KMS-11 (cell line): Measurements from ENCODE around the gene CSNK1G3.
"Not testable (repeated sequence)": the region's sequence is repeated elsewhere in the genome, so short reads cannot be mapped to it uniquely, and the experiment has no call there.

Experiments
- H2AFZ ChIP-seq: fragments of 200-600 bp; sonication (generic); 2 replicates; pipeline ENCODE4 v1.6.1; 2016; ENCODE audit warnings: antibody characterized with exemption, mixed run types, low read depth
- H3K27ac ChIP-seq: fragments of 200-600 bp; sonication (generic); 2 replicates; pipeline ENCODE4 v1.6.1; 2016; ENCODE audit warnings: mild to moderate bottlenecking, mixed run types
- H3K27me3 ChIP-seq: fragments of 200-600 bp; sonication (generic); 2 replicates; pipeline ENCODE4 v1.6.1; 2017; ENCODE audit warnings: mild to moderate bottlenecking, low read depth, mixed run types, moderate library complexity; ENCODE audit not compliant: insufficient read depth
- H3K36me3 ChIP-seq: fragments of 200-600 bp; sonication (generic); 2 replicates; pipeline ENCODE4 v1.6.1; 2017; ENCODE audit warnings: mild to moderate bottlenecking, mixed run types; ENCODE audit not compliant: insufficient read depth
- H3K4me1 ChIP-seq: fragments of 200-600 bp; sonication (generic); 2 replicates; pipeline ENCODE4 v1.6.1; 2016; ENCODE audit warnings: mild to moderate bottlenecking, low read depth, mixed run types; ENCODE audit not compliant: poor library complexity, severe bottlenecking
- H3K4me2 ChIP-seq: fragments of 200-600 bp; sonication (generic); 2 replicates; pipeline ENCODE4 v1.7.0; 2016; ENCODE audit warnings: mild to moderate bottlenecking, mixed run types
- H3K4me3 ChIP-seq: fragments of 200-600 bp; sonication (generic); IDR thresholded peaks from 2 replicates; pipeline ENCODE4 v1.6.1; 2017; ENCODE audit warnings: low read depth, low read length, mixed read lengths; ENCODE audit not compliant: insufficient read depth
- H3K79me2 ChIP-seq: fragments of 200-600 bp; sonication (generic); 2 replicates; pipeline ENCODE4 v1.6.1; 2016; ENCODE audit warnings: low read depth, mixed run types; ENCODE audit not compliant: insufficient read depth
- H3K9ac ChIP-seq: fragments of 200-600 bp; sonication (generic); 2 replicates; pipeline ENCODE4 v1.6.1; 2016; ENCODE audit warnings: mild to moderate bottlenecking, mixed run types
- H4K20me1 ChIP-seq: fragments of 200-600 bp; sonication (generic); 2 replicates; pipeline ENCODE4 v1.6.1; 2016; ENCODE audit warnings: mild to moderate bottlenecking, mixed run types; ENCODE audit not compliant: insufficient read depth
- CTCF ChIP-seq: fragments of 200-600 bp; sonication (generic); conservative IDR thresholded peaks from 2 replicates; pipeline ENCODE4 v1.6.1; 2017; ENCODE audit warnings: low read depth, mild to moderate bottlenecking, antibody characterized with exemption, low read length, moderate library complexity, mixed read lengths

Gene CSNK1G3

GRCh38 chr5:123483446-123484077 is 28.4 kb upstream of the CSNK1G3 start:
- H3K36me3 ChIP-seq = no peaks in the 10 kb centered on the region
- no peaks in the 10 kb centered on the region for H3K79me2 ChIP-seq

GRCh38 chr5:123485275-123485674 is 26.7 kb upstream of the CSNK1G3 start:
- H3K4me1 ChIP-seq = no peaks in the 10 kb centered on the region

More at GRCh38 chr5:123483446-123484077, 28.4 kb upstream of the CSNK1G3 start:
- Histone ChIP-seq H3K27me3 (no peaks in the 10 kb centered on the region), H2AFZ (no peak overlapping the region), H3K4me1 (no peaks in the 10 kb centered on the region), H3K9ac (no peak overlapping the region), H4K20me1 (no peaks in the 10 kb centered on the region), H3K4me2 (no peak overlapping the region), H3K4me3 (no peak overlapping the region), H3K27ac (no peak overlapping the region)
- TF ChIP-seq CTCF = no peak

GRCh38 chr5:123486951-123487655 is 24.9 kb upstream of the CSNK1G3 start:
- Histone ChIP-seq H4K20me1 (no peaks in the 10 kb centered on the region), H3K4me2 (no peak overlapping the region)

More at GRCh38 chr5:123485275-123485674, 26.7 kb upstream of the CSNK1G3 start:
- Histone ChIP-seq H4K20me1 (no peaks in the 10 kb centered on the region), H2AFZ (no peak overlapping the region), H3K27ac (no peak overlapping the region), H3K4me3 (no peak overlapping the region), H3K9ac (no peak overlapping the region), H3K79me2 (no peaks in the 10 kb centered on the region), H3K4me2 (no peak overlapping the region), H3K36me3 (no peaks in the 10 kb centered on the region), H3K27me3 (no peaks in the 10 kb centered on the region)
- no peak for TF ChIP-seq CTCF

GRCh38 chr5:123490974-123491373 is 21.0 kb upstream of the CSNK1G3 start:
- Histone ChIP-seq H3K4me2 (no peak overlapping the region), H3K9ac (no peak overlapping the region), H3K79me2 (no peaks in the 10 kb centered on the region), H3K4me1 (no peaks in the 10 kb centered on the region), H3K27ac (no peak overlapping the region), H3K4me3 (no peak overlapping the region), H2AFZ (no peak overlapping the region), H4K20me1 (no peaks in the 10 kb centered on the region), H3K36me3 (no peaks in the 10 kb centered on the region), H3K27me3 (no peaks in the 10 kb centered on the region)
- no peak for TF ChIP-seq CTCF

More at GRCh38 chr5:123486951-123487655, 24.9 kb upstream of the CSNK1G3 start:
- no peak overlapping the region for H3K27ac ChIP-seq
- no peaks in the 10 kb centered on the region for H3K27me3 ChIP-seq
- H3K9ac ChIP-seq = no peak overlapping the region
- H3K4me1 ChIP-seq = no peaks in the 10 kb centered on the region
- no peak overlapping the region for H3K4me3 ChIP-seq
- no peak overlapping the region for H2AFZ ChIP-seq
- no peak for TF ChIP-seq CTCF
- H3K79me2 ChIP-seq = no peaks in the 10 kb centered on the region
- H3K36me3 ChIP-seq = no peaks in the 10 kb centered on the region

- H3K79me2 ChIP-seq, H3K9ac ChIP-seq, H4K20me1 ChIP-seq, H2AFZ ChIP-seq, H3K27ac ChIP-seq, H3K27me3 ChIP-seq, H3K4me1 ChIP-seq, H3K4me3 ChIP-seq, H3K36me3 ChIP-seq, H3K4me2 ChIP-seq: not testable (repeated sequence)
Observed at GRCh38 chr5:123495211-123495610, 16.8 kb upstream of the CSNK1G3 start.
